HG03095 (cell line): Measurements from ENCODE around the gene CD4.

Source experiments
- ATAC-seq: cut with Tn5 transposase; IDR thresholded peaks from one replicate; pipeline ENCODE4 v1.9.1; 2021; ENCODE audit warnings: moderate library complexity; ENCODE audit not compliant: unreplicated experiment

The CD4 gene

DNA sequence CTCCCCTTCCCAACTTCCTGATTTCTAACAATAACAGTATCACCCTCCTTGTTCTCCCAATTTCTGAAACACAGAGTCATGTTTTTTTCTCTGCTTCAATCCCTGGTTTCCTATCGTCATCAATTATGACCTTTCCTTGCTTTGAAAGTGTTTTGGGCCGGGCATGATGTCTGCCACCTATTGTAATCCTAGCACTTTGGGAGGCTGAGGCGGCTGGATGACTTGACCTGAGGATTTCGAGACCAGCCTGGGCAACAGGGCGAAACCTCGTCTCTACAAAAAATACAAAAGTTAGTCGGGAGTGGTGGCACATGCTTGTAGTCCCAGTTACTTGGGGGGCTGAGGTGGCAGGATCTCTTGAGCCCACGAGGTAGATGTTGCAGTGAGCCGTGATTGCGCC lies 19.7 kb downstream of the CD4 start:
- ATAC-seq = no peak

DNA sequence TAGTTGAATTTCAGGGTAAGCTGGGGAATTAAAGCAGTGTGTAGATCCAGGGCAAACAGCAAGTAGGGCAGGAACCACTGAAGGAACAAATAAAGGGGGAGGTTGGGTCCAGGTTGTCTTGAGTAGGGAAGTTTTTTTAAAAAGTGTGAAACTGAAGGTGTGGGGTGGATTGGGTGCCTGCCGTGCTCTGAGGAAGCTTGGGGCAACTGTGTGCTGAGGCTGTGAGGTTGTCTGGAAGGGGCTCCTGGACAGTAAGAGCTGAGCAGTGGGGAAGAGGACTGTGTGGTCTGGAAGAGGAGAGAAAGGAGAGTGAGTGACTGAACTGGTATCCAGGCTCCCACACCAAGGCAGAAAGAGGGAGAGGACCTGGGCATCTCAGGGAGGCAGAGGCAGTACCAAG lies 21.4 kb downstream of the CD4 start:
- no peak for ATAC-seq

DNA sequence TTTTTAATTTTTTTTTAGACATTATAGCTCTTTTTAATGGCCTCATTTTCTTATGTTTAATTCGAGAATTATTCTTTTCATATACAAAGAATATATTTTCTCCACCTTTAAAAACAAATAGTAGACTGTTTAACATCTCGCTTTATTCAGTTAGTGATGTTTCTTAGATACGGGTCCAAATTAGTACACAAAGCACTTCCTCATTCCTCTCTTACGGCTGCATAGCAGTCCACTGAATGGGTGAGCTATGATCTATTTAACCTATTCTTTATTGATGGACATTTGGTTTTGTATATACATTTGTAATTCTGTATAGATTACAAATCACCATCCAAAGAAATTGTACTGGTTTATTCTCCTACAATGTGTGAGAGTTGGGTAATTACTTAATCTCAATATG lies 24.0 kb downstream of the CD4 start:
- ATAC-seq = no peak

DNA sequence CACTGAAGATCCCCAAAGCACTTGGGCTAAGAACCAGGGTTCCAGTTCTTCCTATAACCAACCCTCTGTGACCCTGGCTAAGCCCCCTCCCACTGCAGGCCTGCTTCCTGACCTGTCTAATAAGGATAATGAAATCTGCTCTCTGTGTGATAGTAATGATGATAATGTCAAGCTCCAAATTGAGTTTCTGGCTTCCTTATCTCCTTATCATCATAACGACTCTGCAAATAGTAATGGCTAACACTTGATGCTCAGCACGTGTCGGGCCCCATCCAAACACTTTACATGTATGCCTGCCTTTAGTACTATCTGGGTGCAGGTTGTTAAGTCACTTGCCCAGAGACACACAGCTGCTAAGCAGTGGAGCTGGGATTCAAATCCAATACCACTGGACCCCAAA lies 27.3 kb downstream of the CD4 start:
- ATAC-seq = no peak

DNA sequence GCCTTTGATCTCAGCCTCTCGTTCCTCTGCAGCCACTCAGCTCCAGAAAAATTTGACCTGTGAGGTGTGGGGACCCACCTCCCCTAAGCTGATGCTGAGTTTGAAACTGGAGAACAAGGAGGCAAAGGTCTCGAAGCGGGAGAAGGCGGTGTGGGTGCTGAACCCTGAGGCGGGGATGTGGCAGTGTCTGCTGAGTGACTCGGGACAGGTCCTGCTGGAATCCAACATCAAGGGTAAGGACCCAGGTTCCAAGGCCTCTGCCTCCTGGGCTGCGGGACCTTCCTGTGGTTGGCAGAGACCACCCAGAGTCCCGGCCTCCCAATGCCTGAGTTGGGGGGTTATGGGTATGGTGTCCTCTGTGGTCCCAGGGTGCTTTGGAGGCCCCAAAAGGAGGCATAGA lies 27.8 kb downstream of the CD4 start:
- ATAC-seq = no peak

DNA sequence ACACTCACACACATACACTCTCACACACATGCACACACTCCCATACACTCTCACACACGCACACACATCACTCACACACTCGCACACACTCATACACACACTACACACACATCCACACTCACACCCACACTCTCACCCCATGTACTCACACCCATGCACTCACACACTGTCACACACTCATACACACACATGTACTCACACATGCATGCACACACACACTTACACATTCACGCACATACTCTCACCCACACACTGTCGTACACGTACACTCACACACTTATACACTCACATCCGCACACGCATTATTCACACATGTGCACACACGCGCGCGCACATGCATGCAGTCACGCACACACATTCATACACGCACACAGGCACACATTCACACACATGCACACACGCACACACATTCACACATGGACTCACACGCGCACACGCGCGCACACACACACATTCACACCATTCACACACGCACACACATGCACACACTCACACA lies 28.4 kb downstream of the CD4 start:
- no peak for ATAC-seq

DNA sequence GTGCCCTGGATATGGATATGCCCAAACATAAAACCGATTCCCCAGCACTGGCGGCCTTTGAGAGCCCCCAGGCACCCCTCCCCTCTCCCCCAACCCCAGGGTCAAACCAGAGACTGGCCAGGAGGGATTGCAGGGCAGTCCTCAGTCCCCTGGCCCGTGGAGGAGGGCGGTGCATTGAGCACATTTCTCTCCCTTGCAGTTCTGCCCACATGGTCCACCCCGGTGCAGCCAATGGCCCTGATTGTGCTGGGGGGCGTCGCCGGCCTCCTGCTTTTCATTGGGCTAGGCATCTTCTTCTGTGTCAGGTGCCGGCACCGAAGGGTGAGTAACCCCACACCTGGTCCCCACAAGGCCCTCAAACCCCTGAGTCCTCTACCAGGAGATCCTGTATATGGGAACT lies 28.9 kb downstream of the CD4 start:
- ATAC-seq = no peak

DNA sequence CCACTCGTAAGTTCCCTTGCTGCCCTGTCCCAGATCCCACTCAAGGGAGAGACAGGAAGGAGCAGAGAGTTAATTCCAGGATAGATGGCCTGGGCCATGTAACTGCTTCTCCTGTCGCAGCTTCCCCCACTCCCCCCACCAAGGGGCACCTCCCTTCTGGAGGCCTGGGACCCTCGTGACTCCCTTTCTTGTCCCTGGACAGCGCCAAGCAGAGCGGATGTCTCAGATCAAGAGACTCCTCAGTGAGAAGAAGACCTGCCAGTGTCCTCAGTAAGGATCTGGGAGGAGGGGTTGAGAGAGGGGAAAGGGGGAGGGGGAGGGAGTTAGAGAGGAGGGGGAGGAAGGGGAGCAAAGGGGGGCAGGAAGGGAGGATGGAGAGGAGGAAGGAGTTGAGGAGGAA lies 29.3 kb downstream of the CD4 start:
- no peak for ATAC-seq

DNA sequence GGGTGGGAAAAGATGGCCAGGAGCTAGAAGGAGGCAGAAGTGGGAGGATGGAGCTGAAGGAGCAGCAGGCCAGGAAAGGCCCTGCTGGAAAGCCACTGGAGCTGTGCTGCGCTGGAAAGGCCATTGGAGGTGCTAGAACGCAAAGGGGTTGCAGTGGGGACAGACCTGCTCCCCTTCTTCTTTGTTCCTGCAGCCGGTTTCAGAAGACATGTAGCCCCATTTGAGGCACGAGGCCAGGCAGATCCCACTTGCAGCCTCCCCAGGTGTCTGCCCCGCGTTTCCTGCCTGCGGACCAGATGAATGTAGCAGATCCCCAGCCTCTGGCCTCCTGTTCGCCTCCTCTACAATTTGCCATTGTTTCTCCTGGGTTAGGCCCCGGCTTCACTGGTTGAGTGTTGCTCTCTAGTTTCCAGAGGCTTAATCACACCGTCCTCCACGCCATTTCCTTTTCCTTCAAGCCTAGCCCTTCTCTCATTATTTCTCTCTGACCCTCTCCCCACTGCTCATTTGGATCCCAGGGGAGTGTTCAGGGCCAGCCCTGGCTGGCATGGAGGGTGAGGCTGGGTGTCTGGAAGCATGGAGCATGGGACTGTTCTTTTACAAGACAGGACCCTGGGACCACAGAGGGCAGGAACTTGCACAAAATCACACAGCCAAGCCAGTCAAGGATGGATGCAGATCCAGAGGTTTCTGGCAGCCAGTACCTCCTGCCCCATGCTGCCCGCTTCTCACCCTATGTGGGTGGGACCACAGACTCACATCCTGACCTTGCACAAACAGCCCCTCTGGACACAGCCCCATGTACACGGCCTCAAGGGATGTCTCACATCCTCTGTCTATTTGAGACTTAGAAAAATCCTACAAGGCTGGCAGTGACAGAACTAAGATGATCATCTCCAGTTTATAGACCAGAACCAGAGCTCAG lies 30.0 kb downstream of the CD4 start:
- no peak for ATAC-seq

DNA sequence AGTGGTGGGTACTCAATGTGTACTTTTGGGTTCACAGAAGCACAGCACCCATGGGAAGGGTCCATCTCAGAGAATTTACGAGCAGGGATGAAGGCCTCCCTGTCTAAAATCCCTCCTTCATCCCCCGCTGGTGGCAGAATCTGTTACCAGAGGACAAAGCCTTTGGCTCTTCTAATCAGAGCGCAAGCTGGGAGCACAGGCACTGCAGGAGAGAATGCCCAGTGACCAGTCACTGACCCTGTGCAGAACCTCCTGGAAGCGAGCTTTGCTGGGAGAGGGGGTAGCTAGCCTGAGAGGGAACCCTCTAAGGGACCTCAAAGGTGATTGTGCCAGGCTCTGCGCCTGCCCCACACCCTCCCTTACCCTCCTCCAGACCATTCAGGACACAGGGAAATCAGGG lies 30.8 kb downstream of the CD4 start:
- no peak for ATAC-seq

DNA sequence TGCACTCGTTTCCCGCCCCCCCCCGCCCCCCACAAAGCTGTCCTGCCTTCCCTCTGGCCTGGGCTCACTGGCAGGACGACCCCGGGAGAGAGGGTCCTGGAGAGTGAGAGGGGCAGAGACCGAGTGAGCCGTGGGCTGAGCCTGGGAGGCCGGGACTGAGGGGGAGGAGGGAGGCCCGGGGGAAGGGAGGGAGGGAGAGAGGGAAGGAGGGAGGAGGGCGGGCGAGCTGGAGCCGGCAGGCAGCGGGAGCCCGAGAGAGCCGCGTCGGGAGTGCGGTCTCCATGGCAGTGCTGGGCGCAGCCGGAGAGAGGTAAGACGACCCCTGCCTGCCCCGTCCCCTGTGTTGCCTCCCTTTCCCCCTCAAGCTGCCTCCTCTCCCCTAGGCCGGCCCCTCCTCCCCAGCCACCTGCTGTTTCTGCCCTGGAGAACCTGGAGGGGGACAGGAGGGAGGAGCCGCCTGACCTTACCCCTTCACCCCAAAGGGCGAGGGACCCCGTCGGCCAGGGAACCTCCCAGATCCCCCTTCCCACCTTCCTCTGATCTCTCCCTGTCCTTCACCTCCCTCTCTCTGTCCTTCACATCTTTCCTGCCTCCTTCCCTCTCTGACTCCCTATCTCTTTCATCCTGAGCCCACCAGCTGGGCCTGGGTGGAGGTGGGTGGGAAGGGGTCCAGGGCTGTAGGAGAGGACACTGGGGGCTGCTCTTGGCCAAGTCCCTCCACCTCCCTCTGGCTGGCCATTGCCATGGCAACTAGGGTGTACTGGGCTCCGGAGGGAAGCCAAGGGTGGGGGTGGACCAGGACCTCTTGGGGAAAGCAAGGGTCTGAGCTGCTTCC lies 32.5 kb downstream of the CD4 start, which contains the start of gene GPR162:
Gene GPR162 (plus strand): TSS at position 231 of the 835 bp plus-strand sequence. CDS start 2,078 bp downstream, outside the sequence.
- no peak for ATAC-seq

DNA sequence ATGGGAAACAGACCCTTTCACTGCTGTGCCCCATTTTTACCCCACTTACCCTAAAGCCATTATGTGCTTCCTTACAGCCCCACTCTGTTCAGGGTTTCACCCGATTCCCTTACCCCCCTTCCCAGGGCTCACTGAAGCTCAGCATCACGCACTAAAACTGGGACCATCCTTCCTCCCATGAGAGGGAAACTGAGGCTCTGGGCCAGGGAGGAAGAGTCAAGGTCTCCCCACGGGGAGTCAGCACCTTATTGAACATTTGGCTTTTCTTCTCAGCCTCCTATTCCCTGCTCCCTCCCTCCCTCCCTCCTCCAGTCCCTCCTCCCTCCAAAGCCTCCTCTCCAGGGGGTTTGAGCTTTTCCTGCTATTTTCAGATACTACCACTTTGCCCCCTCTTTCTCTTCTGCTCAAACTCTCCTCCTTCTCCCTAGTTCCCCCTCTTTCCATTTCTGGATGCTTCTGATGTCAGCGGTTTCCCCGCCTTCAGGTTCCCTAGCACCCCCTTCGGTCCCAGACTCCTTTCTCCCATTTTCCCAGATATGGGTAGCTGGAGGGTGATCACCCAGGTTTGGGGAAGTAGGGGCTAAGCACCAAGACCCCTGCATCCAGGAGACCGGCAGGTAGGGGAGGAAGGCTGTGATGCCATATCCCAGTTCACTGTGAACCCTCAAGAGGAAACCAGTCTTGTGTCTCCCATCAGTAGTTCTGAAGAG lies 33.3 kb downstream of the CD4 start:
- ATAC-seq = no peak

DNA sequence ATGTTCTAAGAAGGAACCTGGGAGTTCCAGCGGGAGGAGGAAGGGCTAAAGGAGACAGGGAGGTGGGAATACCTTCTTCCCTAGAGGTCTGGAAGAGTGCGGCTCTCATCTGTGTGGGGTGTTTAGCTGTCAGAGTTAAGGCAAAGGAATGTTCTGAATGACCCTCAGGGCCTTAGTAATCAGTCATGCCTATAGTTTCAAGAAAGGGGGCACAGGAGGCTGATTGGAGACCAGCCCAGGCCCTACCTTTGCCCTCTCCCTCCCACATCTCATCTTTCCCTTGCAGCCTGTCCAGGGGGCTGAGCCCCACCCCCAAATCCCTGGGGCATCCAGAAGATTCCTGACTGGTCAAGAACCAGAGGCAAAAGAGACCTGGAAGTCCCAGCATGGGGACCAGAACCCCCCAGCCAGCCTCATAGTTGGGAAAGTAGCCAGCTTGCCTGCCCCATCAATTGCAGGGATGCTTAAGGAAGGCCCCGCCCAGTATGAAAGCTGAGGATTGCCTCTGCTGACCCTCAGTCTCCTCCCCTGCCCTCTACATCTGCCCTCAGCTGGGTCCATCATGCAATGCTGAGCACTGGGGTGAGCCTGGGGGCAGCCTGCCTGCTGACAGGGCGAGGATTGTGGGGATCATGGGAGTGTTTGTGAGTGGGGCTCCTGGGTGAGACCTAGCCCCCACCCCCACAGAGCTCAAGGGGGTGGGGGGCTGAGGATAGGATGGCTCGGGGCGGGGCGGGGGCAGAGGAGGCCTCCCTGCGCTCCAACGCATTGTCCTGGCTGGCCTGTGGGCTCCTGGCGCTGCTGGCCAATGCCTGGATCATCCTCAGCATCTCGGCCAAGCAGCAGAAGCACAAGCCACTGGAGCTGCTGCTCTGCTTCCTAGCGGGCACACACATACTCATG lies 34.1 kb downstream of the CD4 start:
- no peak for ATAC-seq

DNA sequence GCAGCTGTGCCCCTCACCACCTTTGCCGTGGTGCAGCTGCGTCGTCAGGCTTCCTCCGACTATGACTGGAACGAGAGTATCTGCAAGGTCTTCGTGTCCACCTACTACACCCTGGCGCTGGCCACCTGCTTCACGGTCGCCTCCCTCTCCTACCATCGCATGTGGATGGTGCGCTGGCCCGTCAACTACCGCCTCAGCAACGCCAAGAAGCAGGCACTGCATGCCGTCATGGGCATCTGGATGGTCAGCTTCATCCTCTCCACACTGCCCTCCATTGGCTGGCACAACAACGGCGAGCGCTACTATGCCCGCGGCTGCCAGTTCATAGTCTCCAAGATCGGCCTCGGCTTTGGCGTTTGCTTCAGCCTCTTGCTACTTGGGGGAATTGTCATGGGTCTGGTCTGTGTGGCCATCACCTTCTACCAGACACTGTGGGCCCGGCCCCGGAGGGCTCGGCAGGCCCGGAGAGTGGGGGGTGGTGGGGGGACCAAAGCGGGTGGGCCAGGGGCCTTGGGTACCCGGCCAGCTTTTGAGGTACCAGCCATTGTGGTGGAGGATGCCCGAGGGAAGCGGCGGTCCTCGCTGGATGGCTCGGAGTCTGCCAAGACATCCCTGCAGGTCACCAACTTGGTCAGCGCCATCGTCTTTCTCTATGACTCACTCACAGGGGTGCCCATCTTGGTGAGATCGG lies 34.9 kb downstream of the CD4 start:
- ATAC-seq = no peak

DNA sequence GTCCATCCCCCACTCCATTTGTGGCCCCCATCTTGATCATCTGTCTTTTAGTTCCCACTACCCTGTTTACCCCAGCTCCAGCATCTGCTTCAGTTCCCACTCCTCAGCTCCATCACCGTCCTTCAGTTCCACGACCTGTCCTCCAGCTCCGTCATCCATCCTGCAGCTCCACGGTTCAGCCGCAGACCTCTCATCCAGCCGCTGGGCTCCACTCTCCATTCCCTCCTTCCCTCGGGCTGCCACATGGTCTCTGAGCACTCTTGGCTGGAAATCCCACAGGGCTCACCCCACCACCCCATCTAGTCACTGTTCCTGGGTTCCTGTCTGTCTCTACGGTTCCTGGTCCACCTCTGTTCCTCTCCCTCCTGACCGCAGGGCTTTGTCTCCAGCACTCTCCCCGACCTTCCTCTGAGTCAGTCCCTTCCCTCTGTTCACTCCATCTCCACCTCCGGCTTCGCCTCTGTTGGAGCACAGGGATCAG lies 35.6 kb downstream of the CD4 start:
- no peak for ATAC-seq

DNA sequence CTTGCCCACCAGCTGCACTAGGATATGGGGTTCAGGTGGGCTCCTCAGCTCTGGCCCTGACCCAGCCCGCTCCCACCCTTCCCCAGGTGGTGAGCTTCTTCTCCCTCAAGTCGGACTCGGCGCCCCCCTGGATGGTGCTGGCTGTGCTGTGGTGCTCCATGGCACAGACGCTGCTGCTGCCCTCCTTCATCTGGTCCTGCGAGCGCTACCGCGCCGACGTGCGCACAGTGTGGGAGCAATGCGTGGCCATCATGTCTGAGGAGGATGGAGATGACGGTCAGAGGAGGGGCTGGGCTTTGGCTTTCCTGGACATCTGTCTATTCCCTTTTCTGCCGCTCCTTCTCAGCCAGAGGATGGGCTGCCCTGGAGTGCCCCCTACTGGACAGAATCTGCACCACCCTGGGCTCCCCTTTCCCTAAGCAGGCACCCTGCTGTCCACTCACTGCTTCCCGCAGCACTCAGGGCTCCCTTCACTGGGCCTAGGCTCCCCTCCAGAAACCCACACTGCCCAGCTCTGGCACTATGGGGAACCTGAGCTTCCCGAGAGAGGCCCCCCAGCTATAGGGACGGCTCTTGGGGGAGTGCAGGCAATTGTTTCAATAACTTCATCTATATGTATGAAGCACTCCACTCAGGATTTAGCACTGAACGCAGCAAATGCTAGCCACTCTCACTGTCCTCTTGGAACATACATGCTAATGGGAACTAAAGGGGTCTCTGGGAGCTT lies 36.2 kb downstream of the CD4 start:
- no peak for ATAC-seq

DNA sequence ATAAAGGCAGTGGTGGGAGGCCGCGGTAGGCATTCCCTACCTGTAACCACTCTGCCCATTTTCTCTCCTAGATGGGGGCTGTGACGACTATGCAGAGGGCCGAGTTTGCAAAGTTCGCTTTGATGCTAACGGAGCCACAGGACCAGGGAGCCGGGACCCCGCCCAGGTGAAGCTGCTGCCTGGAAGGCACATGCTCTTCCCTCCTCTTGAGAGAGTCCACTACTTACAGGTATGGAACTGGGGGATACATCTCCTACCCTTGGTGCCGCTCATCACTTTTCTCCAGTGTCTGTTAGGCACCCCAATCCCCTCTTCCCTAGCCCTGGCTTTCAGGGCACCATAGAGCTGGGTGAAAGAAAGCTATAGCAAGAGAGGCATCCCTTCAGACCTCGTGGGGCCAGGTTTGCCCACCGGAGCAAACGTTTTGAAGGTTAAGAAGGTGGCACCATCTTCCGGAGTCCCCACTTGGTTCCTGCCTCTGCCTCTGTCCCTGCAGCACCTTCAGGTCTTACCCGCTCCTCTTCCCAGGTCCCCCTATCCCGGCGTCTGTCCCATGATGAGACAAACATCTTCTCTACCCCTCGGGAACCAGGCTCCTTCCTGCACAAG lies 36.9 kb downstream of the CD4 start:
- no peak for ATAC-seq

DNA sequence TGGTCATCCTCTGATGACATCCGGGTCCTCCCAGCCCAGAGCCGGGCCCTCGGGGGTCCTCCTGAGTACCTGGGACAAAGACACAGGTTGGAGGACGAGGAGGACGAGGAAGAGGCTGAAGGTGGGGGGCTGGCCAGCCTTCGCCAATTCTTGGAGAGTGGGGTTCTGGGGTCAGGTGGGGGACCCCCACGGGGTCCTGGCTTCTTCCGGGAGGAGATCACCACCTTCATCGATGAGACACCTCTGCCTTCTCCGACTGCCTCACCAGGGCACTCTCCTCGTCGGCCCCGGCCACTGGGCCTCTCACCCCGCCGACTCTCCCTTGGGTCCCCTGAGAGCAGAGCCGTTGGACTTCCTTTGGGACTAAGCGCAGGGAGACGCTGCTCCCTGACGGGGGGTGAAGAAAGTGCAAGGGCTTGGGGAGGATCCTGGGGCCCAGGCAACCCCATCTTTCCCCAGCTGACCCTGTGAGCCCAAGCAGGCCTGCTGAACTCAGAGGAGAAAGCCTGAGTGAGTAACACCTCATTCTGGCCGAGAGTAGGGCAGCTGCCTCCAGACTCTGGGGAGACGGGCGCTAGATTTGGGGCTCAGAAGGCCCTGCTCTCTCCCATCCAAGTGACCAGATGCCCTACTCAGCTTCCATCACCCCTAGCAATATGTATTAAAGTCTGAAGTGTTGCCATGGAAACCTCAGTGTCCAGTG lies 37.6 kb downstream of the CD4 start:
- no peak for ATAC-seq
